PFSK-1 (cell line): ENCODE measurements around the gene PLXDC2.
A peak's percentile ranks its signal among the peaks of the same experiment; 100 is the strongest.

Source experiments
- FOXP2 ChIP-seq: optimal IDR thresholded peaks from 2 replicates; pipeline ENCODE3; 2011; ENCODE audit warnings: borderline replicate concordance, control low read depth, inconsistent platforms; ENCODE audit not compliant: insufficient read depth; ENCODE audit errors: extremely low read length, extremely low read depth
- POLR2AphosphoS5 ChIP-seq: IDR thresholded peaks from 2 replicates; pipeline ENCODE4 v1.6.1; 2012; ENCODE audit warnings: low read depth, mild to moderate bottlenecking, control low read depth, low read length, moderate library complexity
- REST ChIP-seq, 2 experiments: IDR thresholded peaks; 2 replicates each; pipeline versions ENCODE4 v1.6.1 to v1.8.0; 2011 to 2012; ENCODE audit warnings: low read depth in 2 of 2, low read length in 2 of 2, control low read depth in 1 of 2, inconsistent platforms in 1 of 2, mild to moderate bottlenecking in 1 of 2, moderate library complexity in 1 of 2; ENCODE audit not compliant: insufficient read depth in 1 of 2
- SIN3A ChIP-seq: IDR thresholded peaks from 2 replicates; pipeline ENCODE4 v1.6.1; 2012; ENCODE audit warnings: mild to moderate bottlenecking, low read length, moderate library complexity, borderline replicate concordance; ENCODE audit not compliant: insufficient read depth
- TAF1 ChIP-seq: IDR thresholded peaks from 2 replicates; pipeline ENCODE4 v1.6.1; 2012; ENCODE audit warnings: low read length, control low read depth, borderline replicate concordance; ENCODE audit not compliant: insufficient read depth

The PLXDC2 gene

DNA sequence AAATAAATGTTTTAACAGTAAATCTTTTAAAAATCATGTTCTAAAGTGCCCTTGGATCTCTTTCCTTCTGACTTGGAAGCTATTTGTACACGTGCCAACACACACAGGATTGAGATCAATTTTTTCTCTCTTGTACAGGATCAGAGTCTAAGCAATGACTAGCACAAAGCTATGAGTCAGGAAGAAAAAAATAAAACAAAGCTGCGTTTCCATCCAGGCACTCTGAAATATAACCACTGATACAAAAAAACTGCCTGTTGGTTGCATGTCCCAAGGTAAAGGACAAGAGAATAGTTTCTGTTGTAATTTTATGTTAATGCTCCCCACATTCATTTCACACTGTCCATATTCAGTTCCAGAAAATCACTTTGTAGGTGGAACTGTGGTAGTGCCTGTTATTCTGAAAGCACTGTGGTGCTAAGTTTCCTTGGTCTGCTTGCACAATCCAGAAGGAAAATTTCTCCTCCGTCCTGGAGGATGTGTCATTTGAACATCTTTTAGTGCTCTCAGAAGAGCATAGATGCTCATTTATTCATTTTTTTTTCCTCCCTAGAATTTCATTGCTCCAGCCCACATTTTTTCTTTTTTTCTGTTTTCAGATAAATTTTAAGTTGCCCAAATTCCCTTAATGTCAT, 113.4 kb downstream of the PLXDC2 start:
- TF ChIP-seq POLR2AphosphoS5 (no peak), TAF1 (no peak), SIN3A (no peak), FOXP2 (no peak), REST (IDR thresholded peaks at IDR 0.05; ENCODE audit: insufficient read depth in 1 of 2, low read depth in 2 of 2, low read length in 2 of 2) (no peak)

- TF ChIP-seq REST (IDR thresholded peaks at IDR 0.05; ENCODE audit: insufficient read depth in 1 of 2, low read depth in 2 of 2, low read length in 2 of 2) (no peak), SIN3A (peak; percentile 79; the same call in 1 of the 2 replicates), FOXP2 (peak; percentile 98), TAF1 (no peak), POLR2AphosphoS5 (no peak)
These were observed 115.0 kb downstream of the PLXDC2 start for GRCh38 chr10:19930936-19931893.

GRCh38 chr10:19931894-19932590, 115.8 kb downstream of the PLXDC2 start:
- 0 out of 2 replicates have a peak, but pooled peaks have one; percentile 7 for TF ChIP-seq TAF1
- TF ChIP-seq POLR2AphosphoS5, result no peak
- no peak for TF ChIP-seq FOXP2
- TF ChIP-seq SIN3A, result peak; percentile 36; the same call in 1 of the 2 replicates

- TF ChIP-seq FOXP2, result no peak
- TF ChIP-seq POLR2AphosphoS5, result no peak
- TF ChIP-seq REST (IDR thresholded peaks at IDR 0.05; ENCODE audit: insufficient read depth in 1 of 2, low read depth in 2 of 2, low read length in 2 of 2), result no peak
- no peak for TF ChIP-seq TAF1
- no peak for TF ChIP-seq SIN3A
These were observed 116.7 kb downstream of the PLXDC2 start for GRCh38 chr10:19932806-19933371.
